ENCODE data around the gene ERBB4. TPM values are rescaled to one million over a fixed set of nuclear protein-coding genes. Genes with fewer than 3 reads are reported as not detected.

Gene ERBB4
- total RNA-seq, 8 experiments from 2014 or later: 0.14 to 27.9 (median 7.9) TPM

GRCh38 chr2:211944572-211944971 lies 594.0 kb downstream of the ERBB4 start:
- no peak for ATAC-seq (replicated peaks in 6 of 8)
- Histone ChIP-seq H3K4me1 (replicated peaks in 1 of 2) (peaks cover 0 to 4% of the 10 kb centered on the region in 2 donors), H3K27ac (no peak overlapping the region), H3K4me3 (no peak overlapping the region)
- in situ Hi-C loops (cut with MboI; ENCODE audit: low pct_unique_long_range_greater_than_20kb in 2 of 9, low sequenced_read_pairs in 9 of 9, unreplicated experiment in 9 of 9): no loop called here
- 13 to 100% (median 100%) methylated on average over 1 of the region's 1 CpG; no CpG with 5 or more reads in 3 of the 10 experiments for WGBS, 10 experiments

DNA sequence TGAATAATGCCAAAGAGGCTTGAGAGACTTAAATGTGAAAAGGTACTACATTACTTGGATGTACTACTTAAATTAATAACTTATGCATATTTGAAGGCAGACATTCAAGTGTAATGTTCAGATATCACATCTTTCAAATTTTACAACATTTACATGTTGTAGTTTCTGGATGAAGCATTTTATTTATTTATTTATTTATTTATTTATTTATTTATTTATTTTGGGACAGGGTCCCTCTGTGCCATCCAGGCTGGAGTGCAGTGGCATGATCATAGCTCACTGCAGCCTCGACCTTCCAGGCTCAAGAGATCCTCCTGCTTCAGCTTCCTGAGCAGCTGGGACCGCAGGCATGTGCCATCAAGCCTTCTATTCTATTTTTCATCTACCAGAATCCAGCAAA lies 596.4 kb downstream of the ERBB4 start:
- Histone ChIP-seq H3K4me3 (no peak overlapping the region), H3K27ac (no peak overlapping the region), H3K4me1 (replicated peaks in 1 of 2) (peaks cover 0 to 4% of the 10 kb centered on the region in 2 donors)
- in situ Hi-C loops (cut with MboI; ENCODE audit: low pct_unique_long_range_greater_than_20kb in 2 of 9, low sequenced_read_pairs in 9 of 9, unreplicated experiment in 9 of 9): no loop called here
- 0 to 100% (median 51%) methylated on average over 1 to 2 of the region's 2 CpGs; no CpG with 5 or more reads in 2 of the 10 experiments for WGBS, 10 experiments
- no peak for ATAC-seq (replicated peaks in 6 of 8)

- in situ Hi-C loops (cut with MboI; ENCODE audit: low pct_unique_long_range_greater_than_20kb in 2 of 9, low sequenced_read_pairs in 9 of 9, unreplicated experiment in 9 of 9): no loop called here
- no peak overlapping the region for H3K4me3 ChIP-seq
- peak in 1 of 8 experiments; percentile 92 for ATAC-seq (replicated peaks in 6 of 8)
- peaks cover 0 to 4% of the 10 kb centered on the region in 2 donors for H3K4me1 ChIP-seq (replicated peaks in 1 of 2)
- H3K27ac ChIP-seq: no peak overlapping the region
- WGBS, 10 experiments: 0 to 58% (median 21%) methylated on average over 1 of the region's 1 CpG; no CpG with 5 or more reads in 2 of the 10 experiments
Observed at GRCh38 chr2:211941216-211941747, 597.3 kb downstream of the ERBB4 start.

DNA sequence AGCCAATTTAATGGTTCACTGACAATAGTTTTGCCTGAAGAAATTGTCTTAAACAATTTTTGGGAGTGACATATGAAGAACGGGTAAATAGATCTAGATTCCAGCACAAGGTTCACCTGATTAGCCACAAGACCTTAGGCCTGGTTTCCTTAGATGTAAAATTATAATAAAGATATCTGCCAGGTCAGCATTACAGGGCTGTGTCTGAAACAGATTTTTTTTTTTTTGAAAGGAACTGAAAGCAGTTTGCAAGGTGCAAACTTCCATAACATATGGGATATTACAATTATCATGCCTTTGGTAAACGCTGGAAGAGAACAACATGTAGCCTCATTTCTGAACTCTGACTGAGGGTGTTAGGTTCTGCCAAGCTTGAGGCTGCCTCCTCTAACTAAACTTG lies 599.4 kb downstream of the ERBB4 start:
- H3K4me1 ChIP-seq (replicated peaks in 1 of 2): peaks cover 0 to 4% of the 10 kb centered on the region in 2 donors
- H3K27ac ChIP-seq: no peak overlapping the region
- in situ Hi-C loops (cut with MboI; ENCODE audit: low pct_unique_long_range_greater_than_20kb in 2 of 9, low sequenced_read_pairs in 9 of 9, unreplicated experiment in 9 of 9): no loop called here
- no peak for ATAC-seq (replicated peaks in 6 of 8)
- WGBS, 10 experiments: 0 to 100% (median 90%) methylated on average over 1 to 2 of the region's 2 CpGs; no CpG with 5 or more reads in 1 of the 10 experiments
- H3K4me3 ChIP-seq: no peak overlapping the region

DNA sequence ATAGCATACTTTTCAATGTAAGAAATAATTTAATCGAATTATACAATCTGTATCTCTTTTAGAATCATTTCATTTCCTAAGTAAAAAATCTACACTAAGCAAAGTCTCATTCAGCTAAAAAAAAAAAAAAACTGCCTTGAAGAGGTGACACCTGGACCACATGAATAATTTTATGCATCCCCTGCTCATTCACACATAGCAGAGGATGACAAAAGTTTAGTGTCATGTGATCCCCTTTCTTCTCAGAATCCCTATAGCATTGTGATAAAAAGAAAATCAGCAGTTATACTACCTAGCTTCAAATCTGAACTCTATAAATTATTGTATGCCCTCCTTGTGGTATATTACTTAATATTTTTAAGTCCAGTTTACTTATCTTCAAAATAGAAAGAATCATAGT lies 603.8 kb downstream of the ERBB4 start:
- no peak overlapping the region for H3K27ac ChIP-seq
- no peak overlapping the region for H3K4me3 ChIP-seq
- ATAC-seq (replicated peaks in 6 of 8): no peak
- in situ Hi-C loops (cut with MboI; ENCODE audit: low pct_unique_long_range_greater_than_20kb in 2 of 9, low sequenced_read_pairs in 9 of 9, unreplicated experiment in 9 of 9): no loop called here
- H3K4me1 ChIP-seq (replicated peaks in 1 of 2): peaks cover 0 to 9% of the 10 kb centered on the region in 2 donors
- WGBS, 10 experiments: 0 to 100% (median 75%) methylated on average over 1 of the region's 1 CpG; no CpG with 5 or more reads in 2 of the 10 experiments

- in situ Hi-C loops (cut with MboI; ENCODE audit: low pct_unique_long_range_greater_than_20kb in 2 of 9, low sequenced_read_pairs in 9 of 9, unreplicated experiment in 9 of 9): no loop called here
- Histone ChIP-seq H3K4me1 (replicated peaks in 1 of 2) (peaks cover 0 to 9% of the 10 kb centered on the region in 2 donors), H3K27ac (no peak overlapping the region), H3K4me3 (no peak overlapping the region)
- WGBS, 10 experiments: 6 to 85% (median 63%) methylated on average over 3 of the region's 3 CpGs
- ATAC-seq (replicated peaks in 6 of 8): peak in 1 of 8 experiments; percentile 32
Observed at GRCh38 chr2:211931314-211931713, 607.3 kb downstream of the ERBB4 start.

GRCh38 chr2:211930331-211930730 lies 608.3 kb downstream of the ERBB4 start:
- ATAC-seq (replicated peaks in 6 of 8): no peak
- WGBS, 10 experiments: 0 to 80% (median 53%) methylated on average over 1 to 4 of the region's 4 CpGs
- Histone ChIP-seq H3K4me3 (no peak overlapping the region), H3K4me1 (replicated peaks in 1 of 2) (peaks cover 2 to 9% of the 10 kb centered on the region in 2 donors), H3K27ac (no peak overlapping the region)
- in situ Hi-C loops (cut with MboI; ENCODE audit: low pct_unique_long_range_greater_than_20kb in 2 of 9, low sequenced_read_pairs in 9 of 9, unreplicated experiment in 9 of 9): no loop called here

DNA sequence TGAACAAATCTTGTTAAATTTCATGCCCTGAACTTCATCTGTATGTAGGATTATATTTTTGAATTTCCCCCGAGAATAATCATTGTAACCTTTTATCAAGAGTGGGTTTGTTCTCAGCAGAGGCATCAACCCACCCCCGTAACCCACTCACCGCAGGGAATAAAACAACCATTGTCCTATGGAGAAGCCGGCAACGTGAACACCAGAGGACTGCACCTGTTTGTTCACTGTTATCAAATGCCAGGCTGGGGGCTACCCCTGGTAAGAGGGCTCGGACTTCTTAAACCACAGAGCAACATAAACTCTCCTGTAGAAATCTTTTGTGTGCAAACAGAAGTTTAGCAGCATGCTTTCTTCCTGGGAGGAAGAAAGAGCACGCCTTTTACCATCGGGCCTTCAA lies 610.4 kb downstream of the ERBB4 start:
- 0 to 84% (median 67%) methylated on average over 1 to 8 of the region's 8 CpGs for WGBS, 10 experiments
- in situ Hi-C loops (cut with MboI; ENCODE audit: low pct_unique_long_range_greater_than_20kb in 2 of 9, low sequenced_read_pairs in 9 of 9, unreplicated experiment in 9 of 9): no loop called here
- H3K4me3 ChIP-seq: no peak overlapping the region
- H3K4me1 ChIP-seq (replicated peaks in 1 of 2): peaks cover 3 to 8% of the 10 kb centered on the region in 2 donors
- no peak for ATAC-seq (replicated peaks in 6 of 8)
- H3K27ac ChIP-seq: no peak overlapping the region

DNA sequence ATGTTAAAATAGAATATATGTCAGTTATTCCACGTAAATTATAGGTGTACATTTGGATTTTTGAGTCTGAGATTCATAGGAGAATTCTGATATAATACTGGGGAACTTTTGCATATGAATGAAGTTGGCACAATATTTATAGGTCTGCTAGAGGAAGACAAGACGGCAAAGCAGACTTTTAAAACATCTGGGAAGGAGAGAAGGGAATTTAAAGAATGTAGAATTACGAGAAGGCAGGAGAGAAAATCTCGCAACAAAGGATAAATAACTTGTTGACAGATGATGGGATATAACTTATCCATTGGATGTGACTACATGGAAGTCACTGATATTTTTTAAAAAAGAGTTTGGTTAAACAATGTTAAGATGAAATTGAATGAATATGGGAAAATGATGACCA lies 615.6 kb downstream of the ERBB4 start:
- Histone ChIP-seq H3K27ac (no peak overlapping the region), H3K4me3 (no peak overlapping the region), H3K4me1 (replicated peaks in 1 of 2) (peaks cover 0 to 3% of the 10 kb centered on the region in 2 donors)
- in situ Hi-C loops (cut with MboI; ENCODE audit: low pct_unique_long_range_greater_than_20kb in 2 of 9, low sequenced_read_pairs in 9 of 9, unreplicated experiment in 9 of 9): no loop called here
- no peak for ATAC-seq (replicated peaks in 6 of 8)
- 3 to 93% (median 75%) methylated on average over 2 to 4 of the region's 4 CpGs for WGBS, 10 experiments

- in situ Hi-C loops (cut with MboI; ENCODE audit: low pct_unique_long_range_greater_than_20kb in 2 of 9, low sequenced_read_pairs in 9 of 9, unreplicated experiment in 9 of 9): no loop called here
- no peak for ATAC-seq (replicated peaks in 6 of 8)
- 79 to 100% (median 92%) methylated on average over 1 to 2 of the region's 2 CpGs for WGBS, 10 experiments
- Histone ChIP-seq H3K27ac (no peak overlapping the region), H3K4me1 (replicated peaks in 1 of 2) (peaks cover 4 to 10% of the 10 kb centered on the region in 2 donors), H3K4me3 (no peak overlapping the region)
Observed at GRCh38 chr2:211903961-211904360, 634.6 kb downstream of the ERBB4 start.

DNA sequence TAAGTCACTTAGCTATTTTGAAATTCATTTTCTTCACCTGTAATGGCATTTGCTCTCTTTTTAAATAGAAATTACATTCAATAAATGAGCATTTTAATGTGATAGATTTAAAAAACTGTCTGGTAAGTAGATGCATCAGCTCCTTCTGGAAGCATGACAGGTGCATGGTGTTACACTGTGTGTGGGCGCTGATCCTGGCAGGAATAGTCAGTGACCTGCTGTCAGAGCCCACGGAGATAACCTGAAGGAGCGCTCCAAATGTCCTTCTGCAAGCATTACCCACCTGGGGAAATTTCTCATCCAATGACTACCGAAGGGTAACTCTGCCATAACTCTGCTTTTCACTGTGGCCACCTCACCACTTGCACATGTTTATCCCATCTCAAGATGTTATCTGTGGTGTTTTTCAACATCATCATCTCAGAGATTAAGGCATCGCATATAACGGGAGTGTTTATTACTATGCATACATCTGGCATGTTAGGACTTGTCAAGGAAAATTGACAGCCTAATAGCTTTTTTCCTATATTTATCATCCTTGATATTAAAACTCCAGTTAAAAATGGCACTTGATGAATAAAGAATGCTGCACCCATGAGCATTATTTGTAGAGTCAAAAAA lies 637.3 kb downstream of the ERBB4 start:
- Histone ChIP-seq H3K4me1 (replicated peaks in 1 of 2) (peaks cover 4 to 10% of the 10 kb centered on the region in 2 donors), H3K4me3 (no peak overlapping the region), H3K27ac (no peak overlapping the region)
- in situ Hi-C loops (cut with MboI; ENCODE audit: low pct_unique_long_range_greater_than_20kb in 2 of 9, low sequenced_read_pairs in 9 of 9, unreplicated experiment in 9 of 9): no loop called here
- 28 to 100% (median 88%) methylated on average over 3 to 6 of the region's 6 CpGs; no CpG with 5 or more reads in 1 of the 10 experiments for WGBS, 10 experiments
- ATAC-seq (replicated peaks in 6 of 8): peak in 1 of 8 experiments; percentile 73

GRCh38 chr2:211900518-211900917 lies 638.1 kb downstream of the ERBB4 start:
- 0 to 100% (median 95%) methylated on average over 1 to 2 of the region's 2 CpGs; no CpG with 5 or more reads in 1 of the 10 experiments for WGBS, 10 experiments
- H3K27ac ChIP-seq: no peak overlapping the region
- no peak for ATAC-seq (replicated peaks in 6 of 8)
- H3K4me1 ChIP-seq (replicated peaks in 1 of 2): peaks cover 4 to 10% of the 10 kb centered on the region in 2 donors
- no peak overlapping the region for H3K4me3 ChIP-seq
- in situ Hi-C loops (cut with MboI; ENCODE audit: low pct_unique_long_range_greater_than_20kb in 2 of 9, low sequenced_read_pairs in 9 of 9, unreplicated experiment in 9 of 9): no loop called here

- Histone ChIP-seq H3K27ac (no peak overlapping the region), H3K4me1 (replicated peaks in 1 of 2) (peaks cover 4 to 10% of the 10 kb centered on the region in 2 donors), H3K4me3 (no peak overlapping the region)
- 14 to 96% (median 83%) methylated on average over 1 to 5 of the region's 5 CpGs for WGBS, 10 experiments
- peak in 1 of 8 experiments; percentile 47 for ATAC-seq (replicated peaks in 6 of 8)
- in situ Hi-C loops (cut with MboI; ENCODE audit: low pct_unique_long_range_greater_than_20kb in 2 of 9, low sequenced_read_pairs in 9 of 9, unreplicated experiment in 9 of 9): no loop called here
Observed at GRCh38 chr2:211900000-211900399, 638.6 kb downstream of the ERBB4 start.

GRCh38 chr2:211898702-211899101 lies 639.9 kb downstream of the ERBB4 start:
- 0 to 100% (median 75%) methylated on average over 1 of the region's 1 CpG; no CpG with 5 or more reads in 2 of the 10 experiments for WGBS, 10 experiments
- in situ Hi-C loops (cut with MboI; ENCODE audit: low pct_unique_long_range_greater_than_20kb in 2 of 9, low sequenced_read_pairs in 9 of 9, unreplicated experiment in 9 of 9): no loop called here
- no peak for ATAC-seq (replicated peaks in 6 of 8)
- peaks cover 4 to 8% of the 10 kb centered on the region in 2 donors for H3K4me1 ChIP-seq (replicated peaks in 1 of 2)
- H3K27ac ChIP-seq: no peak overlapping the region
- no peak overlapping the region for H3K4me3 ChIP-seq
